ENCODE results near the gene KRT84. TPM values are rescaled to one million over a fixed set of nuclear protein-coding genes. Genes with fewer than 3 reads are reported as not detected.

The KRT84 gene
- total and polyA plus RNA-seq, 10 of the 15 experiments (the other 5 are each of a cell fraction or from before 2014, with no cell fraction given) = not detected

DNA sequence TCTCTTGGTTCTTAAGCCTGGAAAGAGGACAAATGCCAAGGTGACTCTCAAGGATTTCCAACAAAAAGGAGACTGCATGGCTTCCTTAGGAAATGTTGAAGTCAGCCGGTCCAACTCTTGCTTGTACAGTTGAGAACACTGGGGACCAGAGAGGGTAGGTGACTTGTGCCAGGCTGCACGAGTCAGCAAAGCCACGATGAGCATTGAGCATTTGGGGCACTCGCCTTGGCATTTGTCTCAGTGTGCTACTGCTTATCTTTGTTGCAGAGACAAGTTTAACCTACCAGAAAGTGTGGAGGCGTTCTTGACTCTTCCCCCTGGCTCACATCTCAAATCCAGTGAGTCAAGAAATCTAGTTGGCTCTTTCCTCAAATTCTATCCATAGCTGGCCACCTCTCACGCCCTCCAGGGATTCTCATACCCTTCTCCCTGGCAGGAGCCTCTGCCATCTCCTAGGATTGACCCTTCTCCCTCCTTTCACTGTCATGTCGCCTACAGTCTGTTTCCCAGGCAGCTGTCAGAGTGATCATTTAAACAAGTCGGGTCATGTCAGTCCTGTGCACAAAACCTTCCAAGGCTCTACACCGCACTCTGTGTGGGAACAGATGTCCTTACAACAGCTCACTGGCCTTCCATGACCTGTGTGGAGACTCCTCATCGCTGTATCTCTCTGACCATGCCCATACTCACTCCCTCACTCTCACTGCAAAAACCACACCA is 47.1 kb downstream of the KRT84 start (continued):
- TF ChIP-seq ATF3 (IDR thresholded peaks at IDR 0.05; ENCODE audit: borderline replicate concordance, extremely low read depth, low read depth, low read length) = no peak
- no peak for TF ChIP-seq SUPT20H (IDR thresholded peaks at IDR 0.05; ENCODE audit: borderline replicate concordance, control insufficient read depth, low read depth, low read length)
- TF ChIP-seq ZNF217 (IDR thresholded peaks at IDR 0.05) = no peak
- no peak for TF ChIP-seq RB1 (IDR thresholded peaks at IDR 0.05; ENCODE audit: borderline replicate concordance)
- TF ChIP-seq CTCF (IDR thresholded peaks at IDR 0.05 in 2 of 3, conservative IDR thresholded peaks at IDR 0.05 in 1 of 3; ENCODE audit: control insufficient read depth in 2 of 3, extremely low read depth in 1 of 3, insufficient read depth in 1 of 3, low read depth in 3 of 3, low read length in 3 of 3) = no peak
- TF ChIP-seq, protein P1, sequence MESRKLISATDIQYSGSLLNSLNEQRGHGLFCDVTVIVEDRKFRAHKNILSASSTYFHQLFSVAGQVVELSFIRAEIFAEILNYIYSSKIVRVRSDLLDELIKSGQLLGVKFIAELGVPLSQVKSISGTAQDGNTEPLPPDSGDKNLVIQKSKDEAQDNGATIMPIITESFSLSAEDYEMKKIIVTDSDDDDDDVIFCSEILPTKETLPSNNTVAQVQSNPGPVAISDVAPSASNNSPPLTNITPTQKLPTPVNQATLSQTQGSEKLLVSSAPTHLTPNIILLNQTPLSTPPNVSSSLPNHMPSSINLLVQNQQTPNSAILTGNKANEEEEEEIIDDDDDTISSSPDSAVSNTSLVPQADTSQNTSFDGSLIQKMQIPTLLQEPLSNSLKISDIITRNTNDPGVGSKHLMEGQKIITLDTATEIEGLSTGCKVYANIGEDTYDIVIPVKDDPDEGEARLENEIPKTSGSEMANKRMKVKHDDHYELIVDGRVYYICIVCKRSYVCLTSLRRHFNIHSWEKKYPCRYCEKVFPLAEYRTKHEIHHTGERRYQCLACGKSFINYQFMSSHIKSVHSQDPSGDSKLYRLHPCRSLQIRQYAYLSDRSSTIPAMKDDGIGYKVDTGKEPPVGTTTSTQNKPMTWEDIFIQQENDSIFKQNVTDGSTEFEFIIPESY (IDR thresholded peaks at IDR 0.05) = no peak

Measured in GM12878 (cell line).